Measurements from ENCODE around the gene MAP3K7.

The MAP3K7 gene

GRCh38 chr6:90559931-90560330, 26.9 kb downstream of the MAP3K7 start:
- no peak overlapping the region for H2AFZ ChIP-seq (ENCODE audit: low read length)
- H3K4me1 ChIP-seq (ENCODE audit: low read length): no peaks in the 10 kb centered on the region
- TF ChIP-seq EZH2 (optimal IDR thresholded peaks at IDR 0.05; ENCODE audit: low read depth, low read length): no peak
- no peak for TF ChIP-seq EZH2phosphoT487 (IDR thresholded peaks at IDR 0.05; ENCODE audit: low read length)
- TF ChIP-seq CTCF (IDR thresholded peaks at IDR 0.05; ENCODE audit: low read length): no peak
- H3K9me3 ChIP-seq (replicated peaks; ENCODE audit: insufficient read depth, low read length): no peaks in the 10 kb centered on the region
- H3K9me2 ChIP-seq (replicated peaks; ENCODE audit: insufficient read depth, low read length): no peaks in the 10 kb centered on the region
- H3K4me3 ChIP-seq (ENCODE audit: low read length): no peak overlapping the region
- H3F3A ChIP-seq (ENCODE audit: insufficient read depth, low read length): no peaks in the 10 kb centered on the region
- no peak overlapping the region for H3K4me2 ChIP-seq (ENCODE audit: low read depth, low read length)
- DNase-seq: no peak
- no peaks in the 10 kb centered on the region for H3K27me3 ChIP-seq (replicated peaks; ENCODE audit: insufficient read depth, low read length)
- no peaks in the 10 kb centered on the region for H4K20me1 ChIP-seq (ENCODE audit: insufficient read depth, low read length)
- no peaks in the 10 kb centered on the region for H3K79me2 ChIP-seq (ENCODE audit: low read length)
- H3K27ac ChIP-seq (ENCODE audit: low read length): no peak overlapping the region
- no peak overlapping the region for H3K9ac ChIP-seq (ENCODE audit: low read length)
- no peaks in the 10 kb centered on the region; the same call in 1 of the 2 replicates for H3K36me3 ChIP-seq (replicated peaks; ENCODE audit: insufficient read depth, low read length)

GRCh38 chr6:90557006-90557405, 29.9 kb downstream of the MAP3K7 start:
- H3K27ac ChIP-seq (ENCODE audit: low read length): no peak overlapping the region
- H3K9ac ChIP-seq (ENCODE audit: low read length): no peak overlapping the region
- TF ChIP-seq EZH2phosphoT487 (IDR thresholded peaks at IDR 0.05; ENCODE audit: low read length): no peak
- no peak for TF ChIP-seq CTCF (IDR thresholded peaks at IDR 0.05; ENCODE audit: low read length)
- TF ChIP-seq EZH2 (optimal IDR thresholded peaks at IDR 0.05; ENCODE audit: low read depth, low read length): no peak

GRCh38 chr6:90547991-90548390, 38.9 kb downstream of the MAP3K7 start:
- no peak overlapping the region for H3K9ac ChIP-seq (ENCODE audit: low read length)
- H3K27ac ChIP-seq (ENCODE audit: low read length): no peak overlapping the region
- no peaks in the 10 kb centered on the region for H3K79me2 ChIP-seq (ENCODE audit: low read length)
- H3K9me2 ChIP-seq (replicated peaks; ENCODE audit: insufficient read depth, low read length): no peaks in the 10 kb centered on the region
- no peak overlapping the region for H2AFZ ChIP-seq (ENCODE audit: low read length)
- H3K36me3 ChIP-seq (replicated peaks; ENCODE audit: insufficient read depth, low read length): no peaks in the 10 kb centered on the region
- no peaks in the 10 kb centered on the region for H3K4me1 ChIP-seq (ENCODE audit: low read length)
- no peaks in the 10 kb centered on the region for H3F3A ChIP-seq (ENCODE audit: insufficient read depth, low read length)
- H3K4me3 ChIP-seq (ENCODE audit: low read length): no peak overlapping the region
- no peak overlapping the region for H3K4me2 ChIP-seq (ENCODE audit: low read depth, low read length)
- no peaks in the 10 kb centered on the region for H3K9me3 ChIP-seq (replicated peaks; ENCODE audit: insufficient read depth, low read length)
- H3K27me3 ChIP-seq (replicated peaks; ENCODE audit: insufficient read depth, low read length): no peaks in the 10 kb centered on the region
- DNase-seq: no peak
- TF ChIP-seq EZH2phosphoT487 (IDR thresholded peaks at IDR 0.05; ENCODE audit: low read length) (no peak), EZH2 (optimal IDR thresholded peaks at IDR 0.05; ENCODE audit: low read depth, low read length) (no peak), CTCF (IDR thresholded peaks at IDR 0.05; ENCODE audit: low read length) (no peak)
- no peaks in the 10 kb centered on the region for H4K20me1 ChIP-seq (ENCODE audit: insufficient read depth, low read length)

More at GRCh38 chr6:90557006-90557405, 29.9 kb downstream of the MAP3K7 start:
- no peak overlapping the region for H2AFZ ChIP-seq (ENCODE audit: low read length)
- no peaks in the 10 kb centered on the region for H3K9me2 ChIP-seq (replicated peaks; ENCODE audit: insufficient read depth, low read length)
- H3K4me2 ChIP-seq (ENCODE audit: low read depth, low read length): no peak overlapping the region
- no peaks in the 10 kb centered on the region for H3K27me3 ChIP-seq (replicated peaks; ENCODE audit: insufficient read depth, low read length)
- H3K4me1 ChIP-seq (ENCODE audit: low read length): no peaks in the 10 kb centered on the region
- no peak overlapping the region for H3K4me3 ChIP-seq (ENCODE audit: low read length)
- H3K9me3 ChIP-seq (replicated peaks; ENCODE audit: insufficient read depth, low read length): no peaks in the 10 kb centered on the region
- DNase-seq: no peak
- no peaks in the 10 kb centered on the region for H3K79me2 ChIP-seq (ENCODE audit: low read length)
- H3F3A ChIP-seq (ENCODE audit: insufficient read depth, low read length): no peaks in the 10 kb centered on the region
- H3K36me3 ChIP-seq (replicated peaks; ENCODE audit: insufficient read depth, low read length): no peaks in the 10 kb centered on the region; the same call in 1 of the 2 replicates
- H4K20me1 ChIP-seq (ENCODE audit: insufficient read depth, low read length): no peaks in the 10 kb centered on the region

All from MM.1S (cell line).